H7 (cell line): ENCODE data around the gene KCNK5. TPM values are rescaled to one million over a fixed set of nuclear protein-coding genes. Genes with fewer than 3 reads are reported as not detected.

Source experiments
- DNase-seq: peaks from one replicate; pipeline ENCODE4 v3.0.0; 2012
- H3K27me3 ChIP-seq: 2 replicates; pipeline ENCODE4 v1.6.0; 2011; ENCODE audit warnings: mild to moderate bottlenecking, low read length; ENCODE audit not compliant: control insufficient read depth, insufficient read depth
- H3K36me3 ChIP-seq: replicated peaks from 2 replicates; pipeline ENCODE4 v1.5.1; 2011; ENCODE audit warnings: low read length; ENCODE audit not compliant: control insufficient read depth, insufficient read depth
- H3K4me3 ChIP-seq: 2 replicates; pipeline ENCODE4 v1.5.1; 2011; ENCODE audit warnings: low read depth, mild to moderate bottlenecking, control low read depth, low read length, moderate library complexity; ENCODE audit not compliant: insufficient read depth
- total RNA-seq: library from RNA; depleted of rRNA; stranded (reverse); fragments of >200 nt; shearing (Covaris generic); gene quantifications from 2 replicates; pipeline ENCODE4 v1.2.3, GENCODE V29; 2014; rRNA removed

Gene KCNK5, protein sequence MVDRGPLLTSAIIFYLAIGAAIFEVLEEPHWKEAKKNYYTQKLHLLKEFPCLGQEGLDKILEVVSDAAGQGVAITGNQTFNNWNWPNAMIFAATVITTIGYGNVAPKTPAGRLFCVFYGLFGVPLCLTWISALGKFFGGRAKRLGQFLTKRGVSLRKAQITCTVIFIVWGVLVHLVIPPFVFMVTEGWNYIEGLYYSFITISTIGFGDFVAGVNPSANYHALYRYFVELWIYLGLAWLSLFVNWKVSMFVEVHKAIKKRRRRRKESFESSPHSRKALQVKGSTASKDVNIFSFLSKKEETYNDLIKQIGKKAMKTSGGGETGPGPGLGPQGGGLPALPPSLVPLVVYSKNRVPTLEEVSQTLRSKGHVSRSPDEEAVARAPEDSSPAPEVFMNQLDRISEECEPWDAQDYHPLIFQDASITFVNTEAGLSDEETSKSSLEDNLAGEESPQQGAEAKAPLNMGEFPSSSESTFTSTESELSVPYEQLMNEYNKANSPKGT
- 23.8 and 30.1 TPM in 2 replicates for total RNA-seq

DNA sequence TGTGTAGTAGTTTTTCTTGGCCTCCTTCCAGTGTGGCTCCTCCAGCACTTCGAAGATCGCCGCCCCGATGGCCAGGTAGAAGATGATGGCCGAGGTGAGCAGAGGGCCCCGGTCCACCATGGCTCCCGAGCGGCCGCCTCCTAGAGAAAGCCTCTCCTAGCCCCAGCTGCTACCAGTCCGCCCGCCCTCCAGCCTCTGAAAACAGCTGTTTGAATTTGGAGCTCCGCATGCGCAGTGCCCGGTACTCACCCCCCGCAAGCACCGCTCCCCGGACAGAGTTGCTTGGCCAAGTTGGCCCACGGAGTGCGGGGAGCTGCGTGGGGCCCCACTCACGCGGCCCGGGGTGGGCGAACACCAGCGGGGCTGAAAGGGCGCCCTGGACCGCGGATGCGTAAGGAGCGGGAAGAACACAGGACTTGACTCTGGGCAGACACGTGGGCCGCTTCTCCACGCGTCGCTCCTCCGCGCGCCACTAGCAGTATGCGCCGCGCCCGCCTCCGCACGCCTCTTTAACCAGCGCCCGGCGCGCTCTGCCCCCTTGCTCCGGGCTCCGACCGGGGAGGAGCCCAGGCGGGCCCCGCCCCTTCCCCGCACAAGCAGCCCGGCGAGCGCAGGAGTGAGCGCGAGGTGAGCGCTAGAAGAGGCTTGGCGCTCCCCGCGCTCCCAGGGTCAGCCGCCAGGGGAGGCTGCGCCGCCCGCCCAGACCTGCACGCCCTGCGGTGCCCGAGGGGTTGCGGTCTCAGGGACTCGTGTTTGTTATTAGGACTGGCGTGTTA is at the start of gene KCNK5:
TSS of gene KCNK5 (minus strand) at position 484 of the 776 bp plus-strand sequence. CDS start at position 120, 364 bp downstream.
- peaks cover 2% of the 10 kb centered on the region; the same call in 1 of the 2 replicates for H3K27me3 ChIP-seq
- DNase-seq = peak; percentile 98
- peak within 1 kb of the TSS; percentile 75 for H3K4me3 ChIP-seq
- no peaks in the 10 kb centered on the region for H3K36me3 ChIP-seq

DNA sequence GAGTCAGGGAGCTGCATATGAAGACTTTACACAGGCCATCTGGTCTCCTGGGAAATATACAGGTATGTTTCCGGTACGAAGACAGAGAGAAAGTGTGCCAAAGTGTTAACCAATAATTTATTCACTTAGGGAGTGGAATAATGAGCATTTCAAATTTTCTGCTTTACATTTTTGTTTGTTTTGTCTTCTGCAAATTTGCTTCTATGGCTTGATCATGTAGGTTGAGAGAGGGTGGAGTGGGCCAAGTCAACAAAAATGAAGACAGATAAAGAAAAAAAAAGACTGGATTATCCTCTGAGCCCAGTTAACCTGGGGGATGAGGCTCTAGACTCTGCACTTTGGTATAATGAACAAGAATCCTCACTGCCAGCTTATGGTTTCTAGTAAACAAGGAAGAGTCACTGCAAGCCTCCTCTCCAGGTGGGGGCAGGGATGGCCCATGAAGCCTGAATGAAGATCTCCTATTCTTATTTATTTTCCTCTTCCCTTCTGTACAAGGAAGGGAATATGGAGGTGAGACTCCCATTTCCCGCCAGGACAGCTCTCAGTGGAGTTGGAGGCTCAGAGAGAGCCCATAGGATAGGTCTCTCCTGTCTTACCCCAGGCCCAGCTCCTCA is 47.2 kb upstream of the KCNK5 start:
- Histone ChIP-seq H3K27me3 (no peaks in the 10 kb centered on the region), H3K36me3 (no peaks in the 10 kb centered on the region), H3K4me3 (no peak overlapping the region)
- DNase-seq = no peak

DNA sequence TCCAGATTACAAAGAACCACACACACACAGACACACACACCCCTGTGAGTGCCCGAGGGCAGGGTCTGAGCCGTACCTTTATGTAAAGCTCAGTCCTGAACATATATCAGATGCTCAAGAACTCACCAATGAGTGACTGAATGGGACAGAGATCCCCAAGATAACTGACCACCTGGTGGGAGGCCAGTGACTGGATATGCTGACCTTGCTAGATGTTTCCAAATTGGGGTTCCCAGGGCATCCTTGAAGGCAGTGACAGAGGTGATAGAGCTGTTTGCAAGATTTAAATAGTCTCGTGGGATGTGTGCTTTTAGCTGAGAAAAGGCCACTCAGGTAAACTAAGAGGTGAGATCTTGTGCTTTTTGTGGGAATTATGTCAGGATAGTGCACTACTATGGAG is 45.6 kb upstream of the KCNK5 start:
- H3K27me3 ChIP-seq = no peaks in the 10 kb centered on the region
- no peaks in the 10 kb centered on the region for H3K36me3 ChIP-seq
- H3K4me3 ChIP-seq = no peak overlapping the region
- no peak for DNase-seq

DNA sequence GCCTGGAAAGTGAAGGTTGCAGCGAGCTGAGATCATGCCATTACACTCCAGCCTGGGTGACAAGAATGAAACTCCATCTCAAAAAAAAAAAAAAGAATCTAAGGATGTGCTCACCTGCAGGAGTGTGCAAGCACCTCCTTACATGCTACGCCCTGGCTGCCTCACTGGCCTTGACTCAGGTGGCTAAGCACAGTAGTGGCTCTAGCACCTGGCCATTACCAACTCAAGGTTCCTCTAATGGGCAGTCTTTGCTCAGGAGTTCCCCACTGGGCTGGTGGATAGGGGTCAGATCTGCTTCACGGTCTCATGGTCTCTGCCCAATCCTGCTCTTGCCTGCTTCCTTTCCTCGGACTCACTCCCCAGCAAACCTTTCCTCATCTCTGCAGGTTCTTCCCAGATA is 45.2 kb upstream of the KCNK5 start:
- Histone ChIP-seq H3K4me3 (no peak overlapping the region), H3K36me3 (no peaks in the 10 kb centered on the region), H3K27me3 (no peaks in the 10 kb centered on the region)
- no peak for DNase-seq

DNA sequence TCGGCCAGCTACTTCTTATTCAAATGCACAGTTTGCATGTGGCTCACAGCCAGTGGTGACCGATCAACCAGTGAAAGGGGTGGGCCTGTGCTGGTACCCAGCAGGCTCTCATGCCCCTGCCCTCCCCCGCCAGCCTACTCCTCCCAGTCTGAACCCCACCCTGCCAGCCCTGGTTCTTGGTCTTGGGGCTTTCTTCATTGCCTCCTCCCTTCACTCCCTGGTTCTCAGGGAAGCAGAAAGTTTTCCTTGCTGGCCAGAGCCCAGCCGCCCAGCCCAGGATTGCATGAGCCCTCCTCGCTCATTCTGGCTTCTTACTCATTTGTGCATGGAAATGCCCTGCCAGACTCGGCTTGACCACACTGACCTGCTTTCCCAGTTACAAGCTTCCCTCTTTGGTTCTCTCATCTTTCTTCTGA is 44.1 kb upstream of the KCNK5 start:
- peak; percentile 78 for DNase-seq
- H3K4me3 ChIP-seq = no peak overlapping the region
- H3K27me3 ChIP-seq = no peaks in the 10 kb centered on the region
- no peaks in the 10 kb centered on the region for H3K36me3 ChIP-seq

DNA sequence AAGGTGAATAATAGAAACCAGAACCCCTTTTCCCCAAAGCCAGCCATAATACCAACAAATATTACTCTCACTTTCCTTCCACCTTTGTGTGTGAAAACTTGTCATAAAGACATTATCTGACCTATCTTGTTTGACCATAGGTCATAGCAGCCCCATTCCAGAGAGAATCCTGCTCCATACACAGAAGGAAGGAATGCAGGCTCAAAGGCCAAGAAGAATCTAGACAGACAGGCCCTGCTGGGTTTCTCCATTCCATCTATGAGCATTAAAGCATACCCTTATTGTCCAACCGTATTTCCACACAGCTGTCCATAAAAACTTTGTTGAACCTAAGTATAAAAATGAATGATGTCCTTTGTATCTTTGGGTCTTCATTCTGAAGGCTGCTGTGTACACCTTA is 40.7 kb upstream of the KCNK5 start:
- H3K27me3 ChIP-seq = no peaks in the 10 kb centered on the region
- no peak for DNase-seq
- H3K4me3 ChIP-seq = no peak overlapping the region

DNA sequence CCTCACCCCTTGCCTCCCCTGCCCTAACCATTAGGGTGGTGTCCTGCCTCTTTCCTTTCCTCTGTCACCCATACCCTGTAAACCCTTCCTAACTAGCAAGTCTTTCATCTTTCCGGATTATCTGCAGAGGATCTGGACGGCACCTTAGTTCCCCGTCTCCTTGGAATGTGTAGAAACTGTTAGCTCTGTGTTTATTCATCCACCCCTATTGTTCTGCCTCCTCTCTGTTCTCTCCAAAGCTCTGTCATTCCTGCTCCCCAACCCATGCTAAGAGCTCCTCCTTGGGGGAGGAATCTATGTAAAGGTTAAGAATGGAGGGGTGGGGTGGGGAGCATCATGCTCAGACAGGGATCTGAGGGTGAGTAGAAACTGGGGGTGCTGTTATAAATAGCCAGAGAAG is 39.4 kb upstream of the KCNK5 start:
- H3K36me3 ChIP-seq = no peaks in the 10 kb centered on the region
- H3K27me3 ChIP-seq = no peaks in the 10 kb centered on the region
- H3K4me3 ChIP-seq = no peak overlapping the region
- peak; percentile 71 for DNase-seq

More for the DNA sequence above, 40.7 kb upstream of the KCNK5 start:
- no peaks in the 10 kb centered on the region for H3K36me3 ChIP-seq

DNA sequence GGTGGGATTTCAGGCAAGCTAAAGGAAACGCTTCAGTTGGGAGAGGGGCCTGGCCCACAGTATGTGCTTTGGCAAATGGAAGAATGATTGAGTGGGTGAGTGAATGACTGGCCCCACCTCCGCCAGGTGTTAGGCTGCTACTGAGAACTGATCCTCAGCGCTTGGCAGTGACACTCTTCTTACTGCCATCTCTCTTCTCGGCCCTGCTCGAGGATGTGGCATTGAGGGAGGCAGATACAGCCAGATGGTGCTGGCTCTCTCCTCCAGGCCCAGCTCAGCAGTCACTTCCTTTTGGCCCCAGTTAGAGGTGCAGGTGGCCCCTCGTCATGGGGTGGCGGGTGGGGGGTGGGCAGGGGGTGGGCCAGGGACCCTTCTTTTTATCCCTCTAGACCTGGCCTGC is 38.9 kb upstream of the KCNK5 start:
- Histone ChIP-seq H3K27me3 (no peaks in the 10 kb centered on the region), H3K36me3 (no peaks in the 10 kb centered on the region)
- DNase-seq = no peak

DNA sequence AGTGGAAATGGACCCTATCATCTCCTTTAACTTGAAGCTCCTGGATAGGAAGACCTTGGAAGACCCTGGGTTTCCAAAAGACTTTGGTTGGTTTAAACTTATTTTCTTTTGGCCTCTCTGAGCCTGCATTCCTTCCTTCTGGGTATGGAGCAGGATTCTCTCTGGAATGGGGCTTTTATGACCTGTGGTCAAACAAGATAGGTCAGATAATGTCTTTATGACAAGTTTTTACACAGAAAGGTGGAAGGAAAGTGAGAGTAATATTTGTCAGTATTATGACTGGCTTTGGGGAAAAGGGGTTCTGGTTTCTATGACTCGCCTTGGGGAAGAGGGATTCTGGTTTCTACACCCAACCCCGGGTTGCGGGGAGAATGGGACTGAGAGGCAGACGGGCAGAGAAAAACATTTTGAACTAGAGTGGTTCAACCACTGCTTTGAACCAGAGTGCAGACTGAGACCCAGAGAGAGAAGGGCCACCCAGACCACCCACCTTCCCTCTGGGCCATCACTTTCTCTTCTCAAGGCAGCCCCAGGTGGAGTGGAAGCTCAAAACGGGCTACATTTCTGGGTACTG is 37.6 kb upstream of the KCNK5 start:
- no peaks in the 10 kb centered on the region for H3K27me3 ChIP-seq
- no peak overlapping the region for H3K4me3 ChIP-seq

More for the DNA sequence above, 38.9 kb upstream of the KCNK5 start:
- no peak overlapping the region for H3K4me3 ChIP-seq

DNA sequence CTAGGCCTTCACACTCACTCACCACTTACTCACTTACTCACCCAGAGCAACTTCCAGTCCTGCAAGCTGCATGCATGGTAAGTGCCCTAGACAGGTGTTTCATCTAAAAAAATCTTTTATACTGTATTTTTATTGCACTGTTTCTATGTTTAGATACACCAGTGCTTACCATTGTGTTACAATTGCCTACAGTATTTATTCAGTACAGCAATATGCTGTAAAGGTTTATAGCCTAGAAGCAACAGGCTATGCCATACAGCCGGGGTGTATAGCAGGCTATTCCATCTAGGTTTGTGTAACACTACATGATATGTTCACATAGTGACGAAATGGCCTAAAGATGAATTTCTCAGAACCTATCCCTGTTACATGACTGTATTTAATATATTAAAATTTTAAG is 37.1 kb upstream of the KCNK5 start:
- no peak overlapping the region for H3K4me3 ChIP-seq
- DNase-seq = no peak
- no peaks in the 10 kb centered on the region for H3K36me3 ChIP-seq
- H3K27me3 ChIP-seq = no peaks in the 10 kb centered on the region

More for the DNA sequence above, 37.6 kb upstream of the KCNK5 start:
- DNase-seq = no peak
- no peaks in the 10 kb centered on the region for H3K36me3 ChIP-seq

DNA sequence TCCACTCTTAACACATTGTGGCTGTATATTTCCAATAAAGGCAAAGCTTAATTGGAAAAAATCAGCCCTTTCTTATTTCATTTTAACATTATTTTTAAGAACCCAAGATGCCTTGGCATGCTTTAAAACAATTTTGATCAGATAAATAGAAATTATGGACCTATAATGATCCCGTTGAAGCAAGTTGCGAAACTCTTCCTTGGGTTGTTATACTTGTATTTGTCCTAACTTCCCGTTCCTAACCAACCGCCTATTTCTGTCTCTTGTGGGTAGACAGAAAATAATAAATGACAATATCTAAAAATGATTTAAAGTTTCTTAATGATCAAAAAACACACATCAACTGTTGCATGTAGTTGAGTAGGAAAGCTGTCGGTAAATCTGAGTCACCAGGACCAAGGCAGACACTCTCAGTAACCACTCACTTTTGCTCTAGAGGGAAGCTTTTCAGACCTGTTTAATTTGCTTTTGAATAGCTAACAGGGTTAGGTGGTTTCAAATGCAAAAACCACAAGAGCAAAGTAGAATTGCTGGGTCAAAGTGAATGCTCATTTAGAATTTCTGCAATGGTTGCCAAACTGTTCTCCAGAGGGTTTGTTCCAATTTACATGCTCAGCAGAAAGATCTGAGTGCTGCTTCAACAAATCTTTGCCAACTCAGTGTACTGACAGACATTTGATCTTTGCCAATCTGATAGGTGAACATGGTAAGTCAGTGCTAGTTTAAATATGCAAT is 34.2 kb upstream of the KCNK5 start:
- Histone ChIP-seq H3K4me3 (no peak overlapping the region), H3K27me3 (no peaks in the 10 kb centered on the region), H3K36me3 (no peaks in the 10 kb centered on the region)
- DNase-seq = peak; percentile 71

DNA sequence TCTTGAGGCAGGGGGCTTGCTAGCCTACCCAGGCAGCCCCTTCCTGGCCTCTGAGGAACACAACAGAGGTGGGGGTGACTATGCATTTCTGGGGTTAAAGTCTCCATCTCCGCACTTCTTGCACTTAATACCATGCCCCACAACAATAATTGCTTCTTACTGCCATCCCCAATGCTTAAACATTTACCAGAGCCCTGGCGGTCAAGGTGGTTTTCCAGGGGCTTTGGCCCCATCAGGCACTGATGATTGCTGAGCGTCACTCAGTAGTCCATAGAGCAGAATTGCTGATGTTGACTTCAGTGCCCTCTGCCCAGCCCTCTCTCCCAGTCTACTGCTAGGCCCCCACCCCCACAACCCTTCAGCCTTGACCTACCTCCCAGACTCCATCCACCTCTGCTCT is 32.5 kb upstream of the KCNK5 start:
- H3K4me3 ChIP-seq = no peak overlapping the region
- no peak for DNase-seq
- H3K27me3 ChIP-seq = no peaks in the 10 kb centered on the region
- H3K36me3 ChIP-seq = no peaks in the 10 kb centered on the region

DNA sequence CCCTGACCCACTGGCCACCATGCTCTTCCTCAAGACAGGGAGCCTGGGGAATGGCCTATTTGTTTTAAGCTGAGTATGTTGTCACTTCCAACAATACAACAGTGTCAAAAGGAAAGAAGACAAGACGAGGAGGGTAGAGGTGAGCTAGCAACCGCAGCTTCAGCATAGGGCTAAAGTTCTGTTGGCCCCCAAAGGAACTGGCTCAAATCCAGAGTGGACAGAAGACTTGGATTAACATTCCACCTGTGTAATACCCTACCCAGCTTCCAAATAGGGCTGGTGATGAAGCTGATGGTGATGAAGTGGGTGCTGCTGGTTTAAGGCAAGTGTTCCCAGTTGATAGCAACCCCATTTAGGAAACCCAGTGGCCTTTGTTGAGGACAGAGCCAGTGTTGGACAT is 31.7 kb upstream of the KCNK5 start:
- Histone ChIP-seq H3K36me3 (no peaks in the 10 kb centered on the region), H3K4me3 (no peak overlapping the region), H3K27me3 (no peaks in the 10 kb centered on the region)
- no peak for DNase-seq

DNA sequence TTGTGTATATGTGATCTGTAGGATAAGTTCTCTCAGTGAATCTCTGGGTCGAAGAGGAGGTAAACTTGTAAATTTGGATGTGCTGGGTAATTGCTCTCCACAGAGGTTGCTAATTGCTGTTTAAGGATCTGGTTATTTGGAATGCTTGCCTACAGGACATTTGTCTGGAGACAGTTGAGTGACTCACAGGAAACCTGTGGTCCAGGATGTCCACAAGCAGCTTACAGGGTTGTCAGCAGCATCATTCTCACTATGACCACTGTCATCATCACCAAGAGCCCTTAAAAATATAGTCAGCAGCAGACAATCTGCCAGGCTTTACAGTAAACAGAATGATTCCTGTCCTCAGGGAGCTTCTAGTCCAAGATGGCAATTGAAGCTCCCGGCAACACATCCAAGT is 31.2 kb upstream of the KCNK5 start:
- no peak for DNase-seq
- Histone ChIP-seq H3K4me3 (no peak overlapping the region), H3K27me3 (no peaks in the 10 kb centered on the region), H3K36me3 (no peaks in the 10 kb centered on the region)
